HG02973 (cell line): ENCODE data around the gene RFX8.
"Not testable (repeated sequence)": the region's sequence is repeated elsewhere in the genome, so short reads cannot be mapped to it uniquely, and the experiment has no call there.

Source experiments
- ATAC-seq: cut with Tn5 transposase; IDR thresholded peaks from one replicate; pipeline ENCODE4 v1.9.1; 2021; ENCODE audit warnings: moderate library complexity; ENCODE audit not compliant: unreplicated experiment

RFX8 gene

GRCh38 chr2:101442667-101443061 is 32.2 kb downstream of the RFX8 start:
- ATAC-seq = no peak

GRCh38 chr2:101442042-101442666 is 32.8 kb downstream of the RFX8 start:
- ATAC-seq = no peak

GRCh38 chr2:101440127-101440738 is 34.7 kb downstream of the RFX8 start:
- ATAC-seq = no peak

- ATAC-seq = no peak
Measured at GRCh38 chr2:101439716-101440115, 35.2 kb downstream of the RFX8 start.

- not testable (repeated sequence) for ATAC-seq
Measured at GRCh38 chr2:101438555-101438954, 36.4 kb downstream of the RFX8 start.

- ATAC-seq = no peak
Measured at GRCh38 chr2:101435001-101435862, 39.7 kb downstream of the RFX8 start.

GRCh38 chr2:101433465-101433864 is 41.4 kb downstream of the RFX8 start:
- ATAC-seq = no peak

GRCh38 chr2:101432411-101433181 is 42.3 kb downstream of the RFX8 start:
- no peak for ATAC-seq

GRCh38 chr2:101431486-101431885 is 43.4 kb downstream of the RFX8 start:
- no peak for ATAC-seq

GRCh38 chr2:101430156-101430555 is 44.8 kb downstream of the RFX8 start:
- no peak for ATAC-seq

GRCh38 chr2:101429453-101429852 is 45.5 kb downstream of the RFX8 start:
- no peak for ATAC-seq

GRCh38 chr2:101428422-101429176 is 46.3 kb downstream of the RFX8 start:
- no peak for ATAC-seq

- ATAC-seq = no peak
Measured at GRCh38 chr2:101427743-101428142, 47.2 kb downstream of the RFX8 start.

GRCh38 chr2:101427240-101427639 is 47.7 kb downstream of the RFX8 start:
- ATAC-seq = no peak

GRCh38 chr2:101426822-101427221 is 48.1 kb downstream of the RFX8 start:
- ATAC-seq = no peak

- ATAC-seq = no peak
Measured at GRCh38 chr2:101420623-101421022, 54.3 kb downstream of the RFX8 start.

- no peak for ATAC-seq
Measured at GRCh38 chr2:101419096-101419663, 55.7 kb downstream of the RFX8 start.

- no peak for ATAC-seq
Measured at GRCh38 chr2:101418460-101419095, 56.3 kb downstream of the RFX8 start.

- no peak for ATAC-seq
Measured at GRCh38 chr2:101416609-101417008, 58.3 kb downstream of the RFX8 start.

- no peak for ATAC-seq
Measured at GRCh38 chr2:101415884-101416283, 59.0 kb downstream of the RFX8 start.
